GM12864 (cell line): ENCODE data around the gene HSPB7.
"Not testable (repeated sequence)": the region's sequence is repeated elsewhere in the genome, so short reads cannot be mapped to it uniquely, and the experiment has no call there.

Experiments used
- DNase-seq: peaks from one replicate; pipeline ENCODE4 v3.0.0-alpha.2; 2011; ENCODE audit warnings: low read depth
- H3K4me3 ChIP-seq: 2 replicates; pipeline ENCODE4 v1.5.1; 2011; ENCODE audit warnings: mild to moderate bottlenecking, low read depth, low read length, control low read depth
- CTCF ChIP-seq: IDR thresholded peaks from 2 replicates; pipeline ENCODE4 v1.5.1; 2011; ENCODE audit warnings: low read depth, mild to moderate bottlenecking, moderate library complexity, low read length, control low read depth, inconsistent platforms; ENCODE audit errors: missing control alignments

HSPB7 gene

GRCh38 chr1:15991427-15992186 is 26.2 kb downstream of the HSPB7 start:
- no peak for TF ChIP-seq CTCF
- H3K4me3 ChIP-seq: no peak overlapping the region

GRCh38 chr1:15989776-15990175 is 28.1 kb downstream of the HSPB7 start:
- TF ChIP-seq CTCF: no peak
- no peak overlapping the region for H3K4me3 ChIP-seq
- DNase-seq: no peak

More at GRCh38 chr1:15991427-15992186, 26.2 kb downstream of the HSPB7 start:
- no peak for DNase-seq

- DNase-seq: no peak
- TF ChIP-seq CTCF: no peak
These were observed 28.7 kb downstream of the HSPB7 start for GRCh38 chr1:15988856-15989736.

GRCh38 chr1:15985611-15986297 is 32.1 kb downstream of the HSPB7 start:
- no peak for TF ChIP-seq CTCF
- DNase-seq: no peak
- no peak overlapping the region for H3K4me3 ChIP-seq

More at GRCh38 chr1:15988856-15989736, 28.7 kb downstream of the HSPB7 start:
- H3K4me3 ChIP-seq: no peak overlapping the region

GRCh38 chr1:15983275-15983674 is 34.6 kb downstream of the HSPB7 start:
- TF ChIP-seq CTCF: no peak
- DNase-seq: no peak
- no peak overlapping the region for H3K4me3 ChIP-seq

- TF ChIP-seq CTCF: no peak
- H3K4me3 ChIP-seq: no peak overlapping the region
- DNase-seq: no peak
These were observed 36.2 kb downstream of the HSPB7 start for GRCh38 chr1:15981679-15982078.

GRCh38 chr1:15977947-15978346 is 39.9 kb downstream of the HSPB7 start:
- not testable (repeated sequence) for H3K4me3 ChIP-seq

More at GRCh38 chr1:15977947-15978346, 39.9 kb downstream of the HSPB7 start:
- DNase-seq: not testable (repeated sequence)
